NT2/D1 (cell line): ENCODE results near the gene CTIF.

Source experiments
- YY1 ChIP-seq: IDR thresholded peaks from 2 replicates; pipeline ENCODE4 v1.6.1; 2011; ENCODE audit not compliant: insufficient read length, insufficient read depth
- ZNF274 ChIP-seq: IDR thresholded peaks from 2 replicates; pipeline ENCODE4 v1.6.1; 2011; ENCODE audit warnings: mild to moderate bottlenecking, low read depth, low read length

DNA sequence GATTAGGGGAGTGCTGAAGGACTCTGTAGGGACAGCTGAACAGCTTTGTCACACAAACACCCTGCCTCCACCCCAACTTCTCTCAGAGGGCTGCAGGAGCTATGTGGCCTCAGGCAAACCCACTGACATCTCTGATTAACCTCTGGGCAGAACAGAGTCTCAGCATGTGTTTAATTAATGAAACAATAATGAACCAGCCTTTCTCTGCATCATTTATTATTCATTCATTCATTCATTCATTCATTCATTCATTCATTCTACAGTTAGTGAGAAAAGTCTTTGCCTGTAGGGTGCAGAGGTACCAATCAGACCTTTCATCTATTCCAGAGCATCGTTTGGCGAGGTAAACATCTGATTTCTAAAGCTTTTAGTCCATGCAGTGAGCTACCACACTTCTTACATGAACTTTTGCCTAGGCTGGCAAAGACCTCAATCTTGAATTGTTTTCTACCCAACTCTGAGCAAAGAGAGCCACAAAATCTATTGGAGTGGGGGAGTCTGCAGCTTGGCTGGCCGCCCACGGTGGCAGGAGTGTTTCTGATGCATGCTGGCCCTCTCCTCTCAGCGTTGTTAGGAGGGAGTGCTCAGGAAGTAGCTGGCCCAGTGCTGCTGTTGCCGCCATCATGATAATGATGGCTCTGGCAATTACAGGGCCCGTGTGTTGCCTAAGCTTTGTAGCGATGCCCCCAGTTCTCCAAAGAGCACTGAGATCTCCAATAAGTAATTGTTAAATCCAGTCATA lies 213.1 kb downstream of the CTIF start:
- TF ChIP-seq YY1 (no peak), ZNF274 (no peak)
